Measurements from ENCODE around the gene F2RL2. TPM values are rescaled to one million over a fixed set of nuclear protein-coding genes. Genes with fewer than 3 reads are reported as not detected.

The F2RL2 gene
- total RNA-seq, 1 experiment from 2014 or later, result not detected

- no peaks in the 10 kb centered on the region for H3K9me3 Mint-ChIP-seq (ENCODE audit: low read depth, unreplicated experiment)
- H3K27me3 Mint-ChIP-seq (ENCODE audit: unreplicated experiment), result no peaks in the 10 kb centered on the region
- TF ChIP-seq, protein P1, sequence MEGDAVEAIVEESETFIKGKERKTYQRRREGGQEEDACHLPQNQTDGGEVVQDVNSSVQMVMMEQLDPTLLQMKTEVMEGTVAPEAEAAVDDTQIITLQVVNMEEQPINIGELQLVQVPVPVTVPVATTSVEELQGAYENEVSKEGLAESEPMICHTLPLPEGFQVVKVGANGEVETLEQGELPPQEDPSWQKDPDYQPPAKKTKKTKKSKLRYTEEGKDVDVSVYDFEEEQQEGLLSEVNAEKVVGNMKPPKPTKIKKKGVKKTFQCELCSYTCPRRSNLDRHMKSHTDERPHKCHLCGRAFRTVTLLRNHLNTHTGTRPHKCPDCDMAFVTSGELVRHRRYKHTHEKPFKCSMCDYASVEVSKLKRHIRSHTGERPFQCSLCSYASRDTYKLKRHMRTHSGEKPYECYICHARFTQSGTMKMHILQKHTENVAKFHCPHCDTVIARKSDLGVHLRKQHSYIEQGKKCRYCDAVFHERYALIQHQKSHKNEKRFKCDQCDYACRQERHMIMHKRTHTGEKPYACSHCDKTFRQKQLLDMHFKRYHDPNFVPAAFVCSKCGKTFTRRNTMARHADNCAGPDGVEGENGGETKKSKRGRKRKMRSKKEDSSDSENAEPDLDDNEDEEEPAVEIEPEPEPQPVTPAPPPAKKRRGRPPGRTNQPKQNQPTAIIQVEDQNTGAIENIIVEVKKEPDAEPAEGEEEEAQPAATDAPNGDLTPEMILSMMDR (IDR thresholded peaks at IDR 0.05; ENCODE audit: unreplicated experiment), result no peak
- H3K27ac Mint-ChIP-seq (ENCODE audit: unreplicated experiment), result no peak overlapping the region
- DNase-seq, result no peak
- H3K36me3 Mint-ChIP-seq (ENCODE audit: insufficient read depth, unreplicated experiment), result peaks cover 6% of the 10 kb centered on the region
- H3K4me1 Mint-ChIP-seq (ENCODE audit: low read depth, unreplicated experiment), result peaks cover 15% of the 10 kb centered on the region
- intact Hi-C loops (cut with micrococcal nuclease; ENCODE audit: unreplicated experiment), result no loop called here
- no peak overlapping the region for H3K4me3 Mint-ChIP-seq (ENCODE audit: low read depth, unreplicated experiment)
- BruUV-seq (replicated peaks), result no TSS peak
- CTCF ChIA-PET, result interaction anchor here (0.6 kb wide), 1 partner anchor 62 kb away, joined by 4 read pairs; no protein-coding TSS in a partner anchor
Measured at GRCh38 chr5:76660360-76660759, 37.2 kb upstream of the F2RL2 start.

GRCh38 chr5:76657683-76658311, 34.6 kb upstream of the F2RL2 start:
- CTCF ChIA-PET, result no interaction called here
- BruUV-seq (replicated peaks), result no TSS peak
- Mint-ChIP-seq H3K4me1 (ENCODE audit: low read depth, unreplicated experiment) (no peaks in the 10 kb centered on the region), H3K9me3 (ENCODE audit: low read depth, unreplicated experiment) (no peaks in the 10 kb centered on the region), H3K36me3 (ENCODE audit: insufficient read depth, unreplicated experiment) (no peaks in the 10 kb centered on the region), H3K27me3 (ENCODE audit: unreplicated experiment) (no peaks in the 10 kb centered on the region), H3K27ac (ENCODE audit: unreplicated experiment) (no peak overlapping the region), H3K4me3 (ENCODE audit: low read depth, unreplicated experiment) (no peak overlapping the region)
- TF ChIP-seq, protein P1 (IDR thresholded peaks at IDR 0.05; ENCODE audit: unreplicated experiment), result no peak
- intact Hi-C loops (cut with micrococcal nuclease; ENCODE audit: unreplicated experiment), result no loop called here
- no peak for DNase-seq

GRCh38 chr5:76657091-76657490, 33.9 kb upstream of the F2RL2 start:
- intact Hi-C loops (cut with micrococcal nuclease; ENCODE audit: unreplicated experiment), result no loop called here
- Mint-ChIP-seq H3K36me3 (ENCODE audit: insufficient read depth, unreplicated experiment) (no peaks in the 10 kb centered on the region), H3K27ac (ENCODE audit: unreplicated experiment) (no peak overlapping the region), H3K9me3 (ENCODE audit: low read depth, unreplicated experiment) (no peaks in the 10 kb centered on the region), H3K27me3 (ENCODE audit: unreplicated experiment) (no peaks in the 10 kb centered on the region), H3K4me3 (ENCODE audit: low read depth, unreplicated experiment) (no peak overlapping the region), H3K4me1 (ENCODE audit: low read depth, unreplicated experiment) (no peaks in the 10 kb centered on the region)
- DNase-seq, result no peak
- TF ChIP-seq, protein P1 (IDR thresholded peaks at IDR 0.05; ENCODE audit: unreplicated experiment), result no peak
- BruUV-seq (replicated peaks), result no TSS peak
- CTCF ChIA-PET, result interaction anchor here (0.6 kb wide), 1 partner anchor 11 kb away, joined by 3 read pairs; no protein-coding TSS in a partner anchor

- CTCF ChIA-PET, result interaction anchor here (0.5 kb wide), 1 partner anchor 1737 kb away, joined by 4 read pairs; no protein-coding TSS in a partner anchor
- H3K9me3 Mint-ChIP-seq (ENCODE audit: low read depth, unreplicated experiment), result peaks cover 5% of the 10 kb centered on the region
- H3K4me3 Mint-ChIP-seq (ENCODE audit: low read depth, unreplicated experiment), result no peak overlapping the region
Measured at GRCh38 chr5:76652809-76653414, 29.7 kb upstream of the F2RL2 start.

More at GRCh38 chr5:76652809-76653414, 29.7 kb upstream of the F2RL2 start:
- H3K27me3 Mint-ChIP-seq (ENCODE audit: unreplicated experiment), result no peaks in the 10 kb centered on the region
- no TSS peak for BruUV-seq (replicated peaks)
- intact Hi-C loops (cut with micrococcal nuclease; ENCODE audit: unreplicated experiment), result no loop called here
- TF ChIP-seq, protein P1 (IDR thresholded peaks at IDR 0.05; ENCODE audit: unreplicated experiment), result no peak
- H3K36me3 Mint-ChIP-seq (ENCODE audit: insufficient read depth, unreplicated experiment), result no peaks in the 10 kb centered on the region
- no peak for DNase-seq
- H3K4me1 Mint-ChIP-seq (ENCODE audit: low read depth, unreplicated experiment), result no peaks in the 10 kb centered on the region
- no peak overlapping the region for H3K27ac Mint-ChIP-seq (ENCODE audit: unreplicated experiment)

Measured in Calu3 (cell line).